H9 (cell line): ENCODE results near the gene CYP1B1. TPM values are rescaled to one million over a fixed set of nuclear protein-coding genes. Genes with fewer than 3 reads are reported as not detected.

Source experiments
- DNase-seq: peaks from one replicate; pipeline ENCODE4 v3.0.0-alpha.2; 2017
- H2AFZ ChIP-seq: one replicate; pipeline ENCODE4 v1.6.1; 2013; ENCODE audit warnings: mild to moderate bottlenecking, low read length, control low read depth, moderate library complexity
- H2AK5ac ChIP-seq: 2 replicates; pipeline ENCODE4 v1.6.1; 2013; ENCODE audit warnings: low read length, control low read depth, mixed read lengths; ENCODE audit not compliant: insufficient read length
- H2BK120ac ChIP-seq: one replicate; pipeline ENCODE4 v1.6.1; 2013; ENCODE audit warnings: low read depth, mild to moderate bottlenecking, low read length, control low read depth, inconsistent platforms; ENCODE audit not compliant: poor library complexity, severe bottlenecking
- H2BK12ac ChIP-seq: 2 replicates; pipeline ENCODE4 v1.6.1; 2013; ENCODE audit warnings: low read length, control low read depth, mixed read lengths, low read depth; ENCODE audit not compliant: insufficient read length
- H2BK15ac ChIP-seq: 2 replicates; pipeline ENCODE4 v1.6.1; 2013; ENCODE audit warnings: low read depth, low read length, control low read depth
- H2BK20ac ChIP-seq: one replicate; pipeline ENCODE4 v1.6.1; 2013; ENCODE audit warnings: low read depth, mild to moderate bottlenecking, low read length, control low read depth, inconsistent platforms; ENCODE audit not compliant: poor library complexity, severe bottlenecking
- H2BK5ac ChIP-seq: 2 replicates; pipeline ENCODE4 v1.6.1; 2013; ENCODE audit warnings: low read length, control low read depth, mixed read lengths; ENCODE audit not compliant: insufficient read length
- H3K14ac ChIP-seq: 2 replicates; pipeline ENCODE4 v1.6.1; 2013; ENCODE audit warnings: low read length, control low read depth; ENCODE audit not compliant: insufficient read depth
- H3K18ac ChIP-seq: 2 replicates; pipeline ENCODE4 v1.6.1; 2013; ENCODE audit warnings: low read depth, mild to moderate bottlenecking, mixed read lengths, low read length, control low read depth; ENCODE audit not compliant: insufficient read length
- H3K23ac ChIP-seq: 2 replicates; pipeline ENCODE4 v1.6.1; 2013; ENCODE audit warnings: low read length, control low read depth, mixed read lengths, low read depth; ENCODE audit not compliant: insufficient read length
- H3K23me2 ChIP-seq: 2 replicates; pipeline ENCODE4 v1.6.1; 2013; ENCODE audit warnings: low read depth, mild to moderate bottlenecking, mixed read lengths, low read length, control low read depth; ENCODE audit not compliant: insufficient read length, poor library complexity, severe bottlenecking
- H3K27ac ChIP-seq: 2 replicates; pipeline ENCODE4 v1.5.1; 2013; ENCODE audit warnings: low read length, control low read depth, mixed read lengths, low read depth; ENCODE audit not compliant: insufficient read length
- H3K27me3 ChIP-seq: 2 replicates; pipeline ENCODE4 v1.6.1; 2013; ENCODE audit warnings: low read length, control low read depth, inconsistent platforms; ENCODE audit not compliant: insufficient read depth
- H3K4ac ChIP-seq: 2 replicates; pipeline ENCODE4 v1.6.1; 2013; ENCODE audit warnings: low read depth, mild to moderate bottlenecking, control low read depth, inconsistent platforms, low read length, moderate library complexity
- H3K4me1 ChIP-seq: 2 replicates; pipeline ENCODE4 v1.6.1; 2013; ENCODE audit warnings: low read length, control low read depth, inconsistent platforms; ENCODE audit not compliant: insufficient read depth
- H3K4me2 ChIP-seq: 2 replicates; pipeline ENCODE4 v1.6.1; 2013; ENCODE audit warnings: low read length, control low read depth, mixed read lengths; ENCODE audit not compliant: insufficient read length, insufficient read depth
- H3K56ac ChIP-seq: 2 replicates; pipeline ENCODE4 v1.6.1; 2013; ENCODE audit warnings: low read depth, mild to moderate bottlenecking, mixed read lengths, low read length, control low read depth; ENCODE audit not compliant: insufficient read length
- H3K79me1 ChIP-seq: 2 replicates; pipeline ENCODE4 v1.6.1; 2013; ENCODE audit warnings: low read depth, mild to moderate bottlenecking, moderate library complexity, low read length, control low read depth, inconsistent platforms; ENCODE audit not compliant: insufficient read depth, poor library complexity, severe bottlenecking
- H3K79me2 ChIP-seq: 2 replicates; pipeline ENCODE4 v1.6.1; 2013; ENCODE audit warnings: low read length, control low read depth, inconsistent platforms; ENCODE audit not compliant: insufficient read depth
- H3K9ac ChIP-seq: 2 replicates; pipeline ENCODE4 v1.6.1; 2013; ENCODE audit warnings: low read length, control low read depth, mixed read lengths; ENCODE audit not compliant: insufficient read length; ENCODE audit errors: extremely low read depth
- H3K9me3 ChIP-seq: one replicate; pipeline ENCODE4 v1.6.1; 2013; ENCODE audit warnings: low read depth, low read length, inconsistent platforms; ENCODE audit not compliant: control insufficient read depth
- H3T11ph ChIP-seq: one replicate; pipeline ENCODE4 v1.6.1; 2013; ENCODE audit warnings: mild to moderate bottlenecking, low read length, control low read depth, inconsistent platforms
- H4K20me1 ChIP-seq: one replicate; pipeline ENCODE4 v1.6.1; 2013; ENCODE audit not compliant: control insufficient read depth, insufficient read length, insufficient read depth
- H4K5ac ChIP-seq: 2 replicates; pipeline ENCODE4 v1.6.1; 2013; ENCODE audit warnings: low read depth, mild to moderate bottlenecking, mixed read lengths, low read length, control low read depth; ENCODE audit not compliant: insufficient read length
- H4K8ac ChIP-seq: replicated peaks from 2 replicates; pipeline ENCODE4 v1.6.1; 2013; ENCODE audit warnings: low read length, control low read depth, mixed read lengths, low read depth; ENCODE audit not compliant: insufficient read length
- H4K91ac ChIP-seq: 2 replicates; pipeline ENCODE4 v1.6.1; 2013; ENCODE audit warnings: low read depth, mild to moderate bottlenecking, moderate library complexity, mixed read lengths, low read length, control low read depth; ENCODE audit not compliant: insufficient read length
- H3K27ac Mint-ChIP-seq, 3 experiments: 2 replicates in 2 of 3; 3 replicates in 1 of 3; pipeline ENCODE4 v1.8.0; 2020 to 2021; ENCODE audit warnings: mixed read lengths in 3 of 3, mild to moderate bottlenecking in 1 of 3, moderate library complexity in 1 of 3
- H3K27me3 Mint-ChIP-seq: 2 replicates; pipeline ENCODE4 v1.8.0; 2021; ENCODE audit warnings: low read depth, mild to moderate bottlenecking, moderate library complexity, mixed read lengths
- H3K36me3 Mint-ChIP-seq, 3 experiments: 2 replicates in 2 of 3; 3 replicates in 1 of 3; pipeline ENCODE4 v1.8.0; 2020 to 2021; ENCODE audit warnings: low read depth in 3 of 3, mixed read lengths in 3 of 3; ENCODE audit not compliant: insufficient read depth in 1 of 3
- H3K4me1 Mint-ChIP-seq, 2 experiments: 2 replicates each; pipeline ENCODE4 v1.8.0; 2020; ENCODE audit warnings: mixed read lengths in 2 of 2
- H3K4me3 Mint-ChIP-seq, 2 experiments: 2 replicates in 1 of 2; 3 replicates in 1 of 2; pipeline ENCODE4 v1.8.0; 2020 to 2021; ENCODE audit warnings: mild to moderate bottlenecking in 2 of 2, mixed read lengths in 2 of 2, moderate library complexity in 1 of 2
- H3K9me3 Mint-ChIP-seq, 2 experiments: 2 replicates in 1 of 2; 3 replicates in 1 of 2; pipeline ENCODE4 v1.8.0; 2020; ENCODE audit warnings: mild to moderate bottlenecking in 2 of 2, mixed read lengths in 2 of 2, moderate library complexity in 1 of 2
- CTCF ChIP-seq: fragments of 200-600 bp; sonication (generic); conservative IDR thresholded peaks from 3 replicates; pipeline ENCODE4 v1.8.0; 2021; ENCODE audit warnings: antibody characterized with exemption, mild to moderate bottlenecking
- WGBS: extraction: QIAGEN DNeasy Blood & Tissue Kit; methylation state at CpG from one replicate; pipeline ENCODE4 v1.1.7; 2013; ENCODE audit warnings: missing lambda C conversion rate, low lambda C conversion rate, mixed read lengths; ENCODE audit not compliant: insufficient read length; ENCODE audit errors: extremely low coverage; 5-methylcytosine and 5-hydroxymethylcytosine counted together
- total RNA-seq: library from RNA; stranded (reverse); gene quantifications from 2 replicates; pipeline ENCODE4 v1.2.1, GENCODE V29; 2021

Gene CYP1B1
- total RNA-seq, 1 experiment from 2014 or later = 2.7 TPM

GRCh38 chr2:38037325-38037724 is 38.6 kb downstream of the CYP1B1 start:
- Histone ChIP-seq H4K91ac (no peak overlapping the region), H2BK5ac (no peak overlapping the region), H4K20me1 (no peaks in the 10 kb centered on the region), H3K14ac (no peak overlapping the region), H3K56ac (no peak overlapping the region), H2BK120ac (no peak overlapping the region), H4K5ac (no peak overlapping the region), H3K18ac (no peak overlapping the region), H3K9me3 (no peaks in the 10 kb centered on the region), H3K4me2 (no peak overlapping the region), H2BK15ac (no peak overlapping the region), H3K23ac (no peak overlapping the region), H3K4me1 (0 out of 2 replicates have a peak, but pooled peaks cover 3% of the 10 kb centered on the region), H3K27ac (no peak overlapping the region), H2BK12ac (no peak overlapping the region), H3K27me3 (peaks cover 3% of the 10 kb centered on the region; the same call in 1 of the 2 replicates), H3K79me2 (no peaks in the 10 kb centered on the region), H3K4ac (no peak overlapping the region), H3T11ph (no peak overlapping the region), H3K79me1 (no peaks in the 10 kb centered on the region), H3K23me2 (no peaks in the 10 kb centered on the region), H2AK5ac (no peak overlapping the region), H3K9ac (no peak overlapping the region), H2AFZ (no peak overlapping the region), H2BK20ac (no peak overlapping the region), H4K8ac (no peak overlapping the region)
- H3K27me3 Mint-ChIP-seq = peaks cover 14% of the 10 kb centered on the region
- DNase-seq = no peak
- TF ChIP-seq CTCF = no peak
- no CpG with 5 or more reads among the region's 4 CpGs for WGBS
- peaks cover 2 to 4% of the 10 kb centered on the region in 2 experiments; a peak in 2 of 4 replicates for H3K4me1 Mint-ChIP-seq
- H3K36me3 Mint-ChIP-seq = no peaks in the 10 kb centered on the region
- H3K4me3 Mint-ChIP-seq = no peak overlapping the region
- no peak overlapping the region for H3K27ac Mint-ChIP-seq
- H3K9me3 Mint-ChIP-seq = no peaks in the 10 kb centered on the region
